Measurements from ENCODE around the gene P2RY8.
A peak's percentile ranks its signal among the peaks of the same experiment; 100 is the strongest.
"Not testable (repeated sequence)": the region's sequence is repeated elsewhere in the genome, so short reads cannot be mapped to it uniquely, and the experiment has no call there.

P2RY8 gene

GRCh38 chrX:1577845-1578244, 40.9 kb upstream of the P2RY8 start:
- POLR2A ChIA-PET, result no interaction called here
- TF ChIP-seq ELF4 (IDR thresholded peaks at IDR 0.05) (no peak), PKNOX1 (IDR thresholded peaks at IDR 0.05) (peak; percentile 66), SP1 (IDR thresholded peaks at IDR 0.05) (no peak), FOXM1 (IDR thresholded peaks at IDR 0.05; ENCODE audit: borderline replicate concordance) (no peak), FOXA1 (IDR thresholded peaks at IDR 0.05) (no peak), LEF1 (IDR thresholded peaks at IDR 0.05; ENCODE audit: borderline replicate concordance) (no peak), ZNF384 (IDR thresholded peaks at IDR 0.05) (no peak)
- CTCF ChIA-PET, result no interaction called here
- no peak for DNase-seq (ENCODE audit: extremely low spot score)

DNA sequence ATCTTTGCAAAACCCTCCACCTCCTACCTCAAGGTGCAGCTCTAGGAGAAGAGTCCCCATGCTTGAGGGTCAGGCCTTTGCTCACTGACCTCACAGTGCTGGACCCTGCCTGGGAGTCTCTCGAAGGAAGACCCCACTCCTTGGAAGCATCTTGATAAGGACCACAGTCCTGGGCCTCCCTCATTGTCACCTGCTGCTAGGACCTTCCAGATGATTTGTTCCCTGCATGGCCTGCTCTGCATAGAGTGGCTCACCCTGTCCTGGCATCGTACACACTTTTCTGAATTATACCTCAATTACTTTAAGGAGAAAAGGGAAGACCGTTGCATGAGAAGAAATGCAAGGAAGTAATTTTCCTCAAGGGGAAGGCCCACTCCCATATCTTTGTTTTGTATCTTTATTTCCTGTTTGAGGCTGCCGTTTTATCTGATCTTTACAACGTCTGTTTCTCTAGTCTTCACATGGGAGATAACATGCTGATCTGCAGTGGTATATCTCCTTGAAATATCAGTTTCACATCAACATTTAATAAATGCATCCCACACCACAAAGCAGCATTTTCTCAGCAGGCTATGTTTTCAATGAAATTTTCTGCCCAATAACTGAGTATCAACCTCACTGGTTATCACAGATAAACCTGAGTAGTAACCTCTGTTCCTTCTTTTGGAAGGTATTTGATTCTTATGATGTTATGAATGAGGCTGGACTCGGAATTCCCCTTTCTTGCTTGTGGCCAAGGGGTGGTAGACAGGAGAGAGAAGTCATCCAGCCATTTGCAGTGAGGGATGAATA, 39.4 kb upstream of the P2RY8 start:
- TF ChIP-seq ZNF384 (IDR thresholded peaks at IDR 0.05) (no peak), CTBP1 (IDR thresholded peaks at IDR 0.05; ENCODE audit: borderline replicate concordance) (no peak), FOXK2 (IDR thresholded peaks at IDR 0.05) (no peak), HDGF (IDR thresholded peaks at IDR 0.05; ENCODE audit: borderline replicate concordance) (no peak), NFRKB (IDR thresholded peaks at IDR 0.05) (no peak), L3MBTL2 (conservative IDR thresholded peaks at IDR 0.05) (no peak), SUZ12 (IDR thresholded peaks at IDR 0.05) (no peak), FOXM1 (IDR thresholded peaks at IDR 0.05; ENCODE audit: borderline replicate concordance) (no peak), ARNT (IDR thresholded peaks at IDR 0.05) (no peak), SP1 (IDR thresholded peaks at IDR 0.05) (no peak), ELF4 (IDR thresholded peaks at IDR 0.05) (no peak), TARDBP (IDR thresholded peaks at IDR 0.05) (no peak), BHLHE40 (IDR thresholded peaks at IDR 0.05; ENCODE audit: borderline replicate concordance) (no peak), FOXA1 (IDR thresholded peaks at IDR 0.05) (no peak), LEF1 (IDR thresholded peaks at IDR 0.05; ENCODE audit: borderline replicate concordance) (no peak), PKNOX1 (IDR thresholded peaks at IDR 0.05) (no peak)
- POLR2A ChIA-PET, result no interaction called here
- CTCF ChIA-PET, result no interaction called here
- no peak for DNase-seq (ENCODE audit: extremely low spot score)

- POLR2A ChIA-PET; CTCF ChIA-PET; DNase-seq (ENCODE audit: extremely low spot score): not testable (repeated sequence)
Measured at GRCh38 chrX:1574181-1574580, 37.2 kb upstream of the P2RY8 start.

- CTCF ChIA-PET, result no interaction called here
- POLR2A ChIA-PET, result no interaction called here
- no peak for DNase-seq (ENCODE audit: extremely low spot score)
- TF ChIP-seq L3MBTL2 (conservative IDR thresholded peaks at IDR 0.05), result no peak
- no peak for TF ChIP-seq FOXA1 (IDR thresholded peaks at IDR 0.05)
- peak; percentile 38; the same call in 1 of the 2 replicates for TF ChIP-seq PKNOX1 (IDR thresholded peaks at IDR 0.05)
- TF ChIP-seq NFRKB (IDR thresholded peaks at IDR 0.05), result no peak
- TF ChIP-seq ARNT (IDR thresholded peaks at IDR 0.05), result no peak
- no peak for TF ChIP-seq ZNF384 (IDR thresholded peaks at IDR 0.05)
- no peak for TF ChIP-seq SP1 (IDR thresholded peaks at IDR 0.05)
Measured at GRCh38 chrX:1564750-1565683, 28.0 kb upstream of the P2RY8 start.

DNA sequence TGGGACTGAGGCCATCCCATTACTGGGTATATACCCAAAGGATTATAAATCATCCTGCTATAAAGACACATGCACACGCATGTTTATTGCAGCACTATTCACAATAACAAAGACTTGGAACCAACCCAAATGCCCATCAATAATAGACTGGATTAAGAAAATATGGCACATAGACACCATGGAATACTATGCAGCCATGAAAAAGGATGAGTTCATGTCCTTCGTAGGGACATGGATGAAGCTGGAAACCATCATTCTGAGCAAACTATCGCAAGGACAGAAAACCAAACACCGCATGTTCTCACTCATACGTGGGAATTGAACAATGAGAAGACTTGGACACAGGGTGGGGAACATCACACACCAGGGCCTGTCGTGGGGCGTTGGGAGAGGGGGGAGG, 27.1 kb upstream of the P2RY8 start:
- DNase-seq (ENCODE audit: extremely low spot score); CTCF ChIA-PET; POLR2A ChIA-PET: not testable (repeated sequence)

GRCh38 chrX:1561164-1561563, 24.2 kb upstream of the P2RY8 start:
- no peak for DNase-seq (ENCODE audit: extremely low spot score)
- no peak for TF ChIP-seq ARNT (IDR thresholded peaks at IDR 0.05)
- CTCF ChIA-PET, result no interaction called here
- POLR2A ChIA-PET, result no interaction called here

GRCh38 chrX:1558761-1559468, 21.9 kb upstream of the P2RY8 start:
- ChIA-PET CTCF (no interaction called here), POLR2A (no interaction called here)
- no peak for DNase-seq (ENCODE audit: extremely low spot score)
- TF ChIP-seq FOXK2 (IDR thresholded peaks at IDR 0.05) (no peak), PKNOX1 (IDR thresholded peaks at IDR 0.05) (no peak), FOXM1 (IDR thresholded peaks at IDR 0.05; ENCODE audit: borderline replicate concordance) (no peak), LEF1 (IDR thresholded peaks at IDR 0.05; ENCODE audit: borderline replicate concordance) (no peak), SUZ12 (IDR thresholded peaks at IDR 0.05) (no peak), FOXA1 (IDR thresholded peaks at IDR 0.05) (no peak), ELF4 (IDR thresholded peaks at IDR 0.05) (no peak), HDGF (IDR thresholded peaks at IDR 0.05; ENCODE audit: borderline replicate concordance) (no peak)

GRCh38 chrX:1557442-1557841, 20.5 kb upstream of the P2RY8 start:
- DNase-seq (ENCODE audit: extremely low spot score); CTCF ChIA-PET; POLR2A ChIA-PET: not testable (repeated sequence)
